ENCODE data around the gene USP46. TPM values are rescaled to one million over a fixed set of nuclear protein-coding genes. Genes with fewer than 3 reads are reported as not detected.

USP46 gene
- total RNA-seq, 1 experiment from 2014 or later: 16.8 TPM

GRCh38 chr4:52621567-52621966 is 37.5 kb downstream of the USP46 start:
- H3K9me3 Mint-ChIP-seq (ENCODE audit: unreplicated experiment): no peaks in the 10 kb centered on the region
- H3K4me3 Mint-ChIP-seq (ENCODE audit: unreplicated experiment): no peak overlapping the region
- intact Hi-C loops (cut with micrococcal nuclease): no loop called here
- ChIA-PET CTCF (no interaction called here), POLR2A (no interaction called here)
- DNase-seq (ENCODE audit: unreplicated experiment): no peak
- no peak for TF ChIP-seq CTCF (IDR thresholded peaks at IDR 0.05; ENCODE audit: unreplicated experiment)
- BruUV-seq (replicated peaks): no TSS peak
- H3K36me3 Mint-ChIP-seq (ENCODE audit: insufficient read depth, unreplicated experiment): peaks cover 7% of the 10 kb centered on the region
- H3K4me1 Mint-ChIP-seq (ENCODE audit: insufficient read depth, unreplicated experiment): no peaks in the 10 kb centered on the region
- H3K27me3 Mint-ChIP-seq (ENCODE audit: insufficient read depth, unreplicated experiment): no peaks in the 10 kb centered on the region
- H3K27ac Mint-ChIP-seq (ENCODE audit: low read depth, unreplicated experiment): no peak overlapping the region

- H3K27me3 Mint-ChIP-seq (ENCODE audit: insufficient read depth, unreplicated experiment): no peaks in the 10 kb centered on the region
- TF ChIP-seq CTCF (IDR thresholded peaks at IDR 0.05; ENCODE audit: unreplicated experiment): no peak
- DNase-seq (ENCODE audit: unreplicated experiment): no peak
- H3K4me3 Mint-ChIP-seq (ENCODE audit: unreplicated experiment): no peak overlapping the region
- no peaks in the 10 kb centered on the region for H3K9me3 Mint-ChIP-seq (ENCODE audit: unreplicated experiment)
- intact Hi-C loops (cut with micrococcal nuclease): no loop called here
- H3K36me3 Mint-ChIP-seq (ENCODE audit: insufficient read depth, unreplicated experiment): no peaks in the 10 kb centered on the region
- no peaks in the 10 kb centered on the region for H3K4me1 Mint-ChIP-seq (ENCODE audit: insufficient read depth, unreplicated experiment)
- ChIA-PET CTCF (interaction anchor here (1.2 kb wide), 1 partner anchor 23 kb away, joined by 3 read pairs; no protein-coding TSS in a partner anchor), POLR2A (no interaction called here)
- no peak overlapping the region for H3K27ac Mint-ChIP-seq (ENCODE audit: low read depth, unreplicated experiment)
- BruUV-seq (replicated peaks): no TSS peak
Observed at GRCh38 chr4:52619591-52619931, 39.5 kb downstream of the USP46 start.

GRCh38 chr4:52618795-52619590 is 40.1 kb downstream of the USP46 start:
- BruUV-seq (replicated peaks): no TSS peak
- no peak overlapping the region for H3K4me3 Mint-ChIP-seq (ENCODE audit: unreplicated experiment)
- no peak overlapping the region for H3K27ac Mint-ChIP-seq (ENCODE audit: low read depth, unreplicated experiment)
- ChIA-PET CTCF (interaction anchor here (0.8 to 1.2 kb wide), 3 partner anchors 22 to 363 kb away, joined by 3 to 4 read pairs (median 4); no protein-coding TSS in a partner anchor), POLR2A (no interaction called here)
- intact Hi-C loops (cut with micrococcal nuclease): no loop called here
- H3K9me3 Mint-ChIP-seq (ENCODE audit: unreplicated experiment): no peaks in the 10 kb centered on the region
- H3K27me3 Mint-ChIP-seq (ENCODE audit: insufficient read depth, unreplicated experiment): no peaks in the 10 kb centered on the region
- no peak for TF ChIP-seq CTCF (IDR thresholded peaks at IDR 0.05; ENCODE audit: unreplicated experiment)
- H3K4me1 Mint-ChIP-seq (ENCODE audit: insufficient read depth, unreplicated experiment): no peaks in the 10 kb centered on the region
- no peak for DNase-seq (ENCODE audit: unreplicated experiment)
- no peaks in the 10 kb centered on the region for H3K36me3 Mint-ChIP-seq (ENCODE audit: insufficient read depth, unreplicated experiment)

GRCh38 chr4:52617336-52618020 is 41.6 kb downstream of the USP46 start:
- BruUV-seq (replicated peaks): no TSS peak
- ChIA-PET POLR2A (interaction anchor here (0.6 to 1.8 kb wide), 2 partner anchors 72 to 95 kb away, joined by 3 to 7 read pairs; no protein-coding TSS in a partner anchor), CTCF (no interaction called here)
- intact Hi-C loops (cut with micrococcal nuclease): no loop called here
- Mint-ChIP-seq H3K27ac (ENCODE audit: low read depth, unreplicated experiment) (no peak overlapping the region), H3K4me3 (ENCODE audit: unreplicated experiment) (no peak overlapping the region), H3K9me3 (ENCODE audit: unreplicated experiment) (peaks cover 7% of the 10 kb centered on the region), H3K27me3 (ENCODE audit: insufficient read depth, unreplicated experiment) (no peaks in the 10 kb centered on the region), H3K4me1 (ENCODE audit: insufficient read depth, unreplicated experiment) (no peaks in the 10 kb centered on the region), H3K36me3 (ENCODE audit: insufficient read depth, unreplicated experiment) (peaks cover 13% of the 10 kb centered on the region)
- no peak for TF ChIP-seq CTCF (IDR thresholded peaks at IDR 0.05; ENCODE audit: unreplicated experiment)
- no peak for DNase-seq (ENCODE audit: unreplicated experiment)

Measured in MCF 10A (cell line).